Keratinocyte (primary cell): Measurements from ENCODE around the gene VAC14. TPM values are rescaled to one million over a fixed set of nuclear protein-coding genes. Genes with fewer than 3 reads are reported as not detected.

ENCODE experiments used
- DNase-seq: peaks from one replicate; pipeline ENCODE4 v3.0.0-alpha.2; 2011; ENCODE audit warnings: low read depth, missing footprints, low spot score
- FAIRE-seq: peaks from 2 replicates; lab custom pipeline; 2011; peaks lifted over from hg19 to GRCh38; lab: Jason Lieb, UNC
- H2AFZ ChIP-seq: 2 replicates; pipeline ENCODE4 v1.6.0; 2012; ENCODE audit warnings: low read length, control low read depth, inconsistent platforms; ENCODE audit not compliant: control insufficient read depth
- H3K27ac ChIP-seq: 2 replicates; pipeline ENCODE4 v1.5.1; 2011; ENCODE audit warnings: low read length; ENCODE audit not compliant: control insufficient read depth, insufficient read depth
- H3K27me3 ChIP-seq: 3 replicates; pipeline ENCODE4 v1.6.0; 2011; ENCODE audit warnings: low read length; ENCODE audit not compliant: control insufficient read depth, insufficient read depth; ENCODE audit errors: extremely low read depth
- H3K36me3 ChIP-seq, 2 experiments: 2 replicates in 1 of 2; 3 replicates in 1 of 2; pipeline ENCODE4 v1.5.1; 2011; ENCODE audit warnings: low read length in 2 of 2, mild to moderate bottlenecking in 1 of 2; ENCODE audit not compliant: control insufficient read depth in 2 of 2, insufficient read depth in 2 of 2; ENCODE audit errors: extremely low read depth in 1 of 2
- H3K4me1 ChIP-seq: 3 replicates; pipeline ENCODE4 v1.5.1; 2011; ENCODE audit warnings: low read length; ENCODE audit not compliant: control insufficient read depth, insufficient read depth; ENCODE audit errors: extremely low read depth
- H3K4me2 ChIP-seq: 3 replicates; pipeline ENCODE4 v1.6.0; 2011; ENCODE audit warnings: low read depth, low read length; ENCODE audit not compliant: control insufficient read depth, insufficient read depth; ENCODE audit errors: extremely low read depth
- H3K4me3 ChIP-seq, 3 experiments: fragments of 200-600 bp in 1 of 3; sonication (generic) in 1 of 3; 2 replicates in 2 of 3; 3 replicates in 1 of 3; pipeline ENCODE4 v1.5.1; 2011 to 2016; ENCODE audit warnings: low read length in 3 of 3, mild to moderate bottlenecking in 3 of 3, control low read depth in 2 of 3, inconsistent platforms in 1 of 3, low read depth in 1 of 3, mixed read lengths in 1 of 3, mixed run types in 1 of 3, moderate library complexity in 1 of 3; ENCODE audit not compliant: control insufficient read depth in 2 of 3, insufficient read depth in 2 of 3; ENCODE audit errors: extremely low read depth in 1 of 3
- H3K79me2 ChIP-seq: 2 replicates; pipeline ENCODE4 v1.6.0; 2012; ENCODE audit warnings: low read length; ENCODE audit not compliant: control insufficient read depth, insufficient read depth
- H3K9ac ChIP-seq: 3 replicates; pipeline ENCODE4 v1.6.0; 2011; ENCODE audit warnings: low read length; ENCODE audit not compliant: control insufficient read depth, insufficient read depth; ENCODE audit errors: extremely low read depth
- H3K9me1 ChIP-seq: 3 replicates; pipeline ENCODE4 v1.6.0; 2011; ENCODE audit warnings: low read length; ENCODE audit not compliant: control insufficient read depth, insufficient read depth; ENCODE audit errors: extremely low read depth
- H3K9me3 ChIP-seq: 2 replicates; pipeline ENCODE4 v1.5.1; 2012; ENCODE audit warnings: low read depth, low read length; ENCODE audit not compliant: control insufficient read depth
- H4K20me1 ChIP-seq: 3 replicates; pipeline ENCODE4 v1.6.0; 2011; ENCODE audit warnings: low read length; ENCODE audit not compliant: control insufficient read depth, insufficient read depth; ENCODE audit errors: extremely low read depth
- CTCF ChIP-seq, 3 experiments: IDR thresholded peaks in 1 of 3; conservative IDR thresholded peaks in 1 of 3; optimal IDR thresholded peaks in 1 of 3; 2 replicates in 2 of 3; 3 replicates in 1 of 3; pipeline versions ENCODE3 to v1.5.1; 2011; ENCODE audit warnings: low read length in 3 of 3, mild to moderate bottlenecking in 3 of 3, moderate library complexity in 2 of 3, control low read depth in 1 of 3, inconsistent platforms in 1 of 3; ENCODE audit not compliant: insufficient read depth in 2 of 3; ENCODE audit errors: extremely low read depth in 1 of 3
- EZH2 ChIP-seq: IDR thresholded peaks from one replicate; pipeline ENCODE4 v1.6.1; 2012; ENCODE audit warnings: inconsistent platforms, mild to moderate bottlenecking, low read length, moderate library complexity
- dilution Hi-C: fragments of 300-500 bp; cut with MboI; formaldehyde crosslinking; loops from one replicate; pipeline ENCODE4 v1.7.0; 2020; ENCODE audit warnings: low sequenced_read_pairs; ENCODE audit not compliant: extremely low pct_ligation_motif_present
- polyA plus RNA-seq, 5 experiments: library from polyadenylated mRNA; depleted of rRNA in 3 of 5; stranded (reverse) in 3 of 5; stranded (forward) in 1 of 5; unstranded in 1 of 5; fragments of >200 nt; gene quantifications; 1 replicate in 1 of 5; 2 replicates in 3 of 5; 3 replicates in 1 of 5; pipeline versions ENCODE4 v1.2.1 to v1.2.3, GENCODE V29; 2011 to 2012; ENCODE audit warnings: missing spikeins in 2 of 5, low read depth in 1 of 5, low replicate concordance in 1 of 5

The VAC14 gene
- polyA plus RNA-seq, 1 donor (not counting 4 experiments of a cell fraction or from before 2014, with no cell fraction given): 15.9 TPM

- Histone ChIP-seq H4K20me1 (no peaks in the 10 kb centered on the region), H3K27ac (no peak overlapping the region), H3K4me1 (peaks cover 18% of the 10 kb centered on the region), H3K9me1 (no peaks in the 10 kb centered on the region), H2AFZ (no peak overlapping the region), H3K36me3 (peaks cover 4 to 16% of the 10 kb centered on the region in 2 experiments), H3K9ac (no peak overlapping the region), H3K9me3 (no peaks in the 10 kb centered on the region), H3K27me3 (no peaks in the 10 kb centered on the region), H3K4me3 (no peak overlapping the region), H3K79me2 (no peaks in the 10 kb centered on the region), H3K4me2 (no peak overlapping the region)
- dilution Hi-C loops: no loop called here
- TF ChIP-seq CTCF (optimal IDR thresholded peaks at IDR 0.05 in 1 of 3, IDR thresholded peaks at IDR 0.05 in 1 of 3, conservative IDR thresholded peaks at IDR 0.05 in 1 of 3; ENCODE audit: extremely low read depth in 1 of 3, insufficient read depth in 2 of 3, low read length in 3 of 3) (no peak), EZH2 (no peak)
- FAIRE-seq (no peak), DNase-seq (no peak)
Measured at GRCh38 chr16:70740914-70741782, 59.8 kb downstream of the VAC14 start.

GRCh38 chr16:70740174-70740913 is 60.6 kb downstream of the VAC14 start:
- dilution Hi-C loops: no loop called here
- no peak overlapping the region for H3K27ac ChIP-seq
- TF ChIP-seq EZH2 (no peak), CTCF (optimal IDR thresholded peaks at IDR 0.05 in 1 of 3, IDR thresholded peaks at IDR 0.05 in 1 of 3, conservative IDR thresholded peaks at IDR 0.05 in 1 of 3; ENCODE audit: extremely low read depth in 1 of 3, insufficient read depth in 2 of 3, low read length in 3 of 3) (no peak)
- no peak for FAIRE-seq
- H3K9ac ChIP-seq: no peak overlapping the region
- no peak overlapping the region for H3K4me3 ChIP-seq
- no peaks in the 10 kb centered on the region for H3K9me1 ChIP-seq
- no peaks in the 10 kb centered on the region for H3K27me3 ChIP-seq
- no peak overlapping the region for H3K4me2 ChIP-seq
- no peak overlapping the region for H2AFZ ChIP-seq
- no peaks in the 10 kb centered on the region for H3K79me2 ChIP-seq
- peaks cover 12% of the 10 kb centered on the region for H3K4me1 ChIP-seq
- H4K20me1 ChIP-seq: no peaks in the 10 kb centered on the region
- H3K9me3 ChIP-seq: no peaks in the 10 kb centered on the region
- peaks cover 4 to 14% of the 10 kb centered on the region in 2 experiments for H3K36me3 ChIP-seq
- no peak for DNase-seq
